ENCODE measurements around the gene USP6NL. TPM values are rescaled to one million over a fixed set of nuclear protein-coding genes. Genes with fewer than 3 reads are reported as not detected.
A peak's percentile ranks its signal among the peaks of the same experiment; 100 is the strongest.

The USP6NL gene
- total RNA-seq, 1 donor from 2014 or later = 6.5 TPM

GRCh38 chr10:11617233-11617632 lies 5.8 kb upstream of the USP6NL start:
- DNase-seq (ENCODE audit: low read depth) = no peak

GRCh38 chr10:11616021-11616420 lies 4.6 kb upstream of the USP6NL start:
- no peak for DNase-seq (ENCODE audit: low read depth)

GRCh38 chr10:11615396-11615795 lies 3.9 kb upstream of the USP6NL start:
- DNase-seq (ENCODE audit: low read depth) = no peak

- DNase-seq (ENCODE audit: low read depth) = no peak
Observed at GRCh38 chr10:11612021-11613001, 861 bp upstream of the USP6NL start.

GRCh38 chr10:11610826-11611247 lies 613 bp downstream of the USP6NL start:
- DNase-seq (ENCODE audit: low read depth) = peak; percentile 47

- DNase-seq (ENCODE audit: low read depth) = peak; percentile 14
Observed at GRCh38 chr10:11610166-11610825, 1.2 kb downstream of the USP6NL start.

GRCh38 chr10:11609492-11610093 lies 1.9 kb downstream of the USP6NL start:
- no peak for DNase-seq (ENCODE audit: low read depth)

GRCh38 chr10:11609052-11609451 lies 2.4 kb downstream of the USP6NL start:
- no peak for DNase-seq (ENCODE audit: low read depth)

GRCh38 chr10:11608159-11609013 lies 3.1 kb downstream of the USP6NL start:
- no peak for DNase-seq (ENCODE audit: low read depth)

- no peak for DNase-seq (ENCODE audit: low read depth)
Observed at GRCh38 chr10:11605807-11606408, 5.5 kb downstream of the USP6NL start.

- no peak for DNase-seq (ENCODE audit: low read depth)
Observed at GRCh38 chr10:11604865-11605650, 6.4 kb downstream of the USP6NL start.

GRCh38 chr10:11603741-11604140 lies 7.7 kb downstream of the USP6NL start:
- DNase-seq (ENCODE audit: low read depth) = no peak

GRCh38 chr10:11602919-11603523 lies 8.4 kb downstream of the USP6NL start:
- DNase-seq (ENCODE audit: low read depth) = no peak

GRCh38 chr10:11602358-11602757 lies 9.1 kb downstream of the USP6NL start:
- no peak for DNase-seq (ENCODE audit: low read depth)

- DNase-seq (ENCODE audit: low read depth) = no peak
Observed at GRCh38 chr10:11601670-11602069, 9.8 kb downstream of the USP6NL start.

- DNase-seq (ENCODE audit: low read depth) = no peak
Observed at GRCh38 chr10:11600280-11600679, 11.2 kb downstream of the USP6NL start.

- no peak for DNase-seq (ENCODE audit: low read depth)
Observed at GRCh38 chr10:11598712-11599397, 12.6 kb downstream of the USP6NL start.

GRCh38 chr10:11597470-11597869 lies 14.0 kb downstream of the USP6NL start:
- no peak for DNase-seq (ENCODE audit: low read depth)

GRCh38 chr10:11595395-11595692 lies 16.1 kb downstream of the USP6NL start:
- DNase-seq (ENCODE audit: low read depth) = peak; percentile 29
